ENCODE measurements around the gene NAA16. TPM values are rescaled to one million over a fixed set of nuclear protein-coding genes. Genes with fewer than 3 reads are reported as not detected.

The NAA16 gene
- total and polyA plus RNA-seq, 8 donors, result 6.0 to 114 (median 22.6) TPM

- H3K36me3 ChIP-seq, result no peaks in the 10 kb centered on the region
- 84 to 92% (median 90%) methylated on average over 7 of the region's 7 CpGs for WGBS, 5 donors
- TF ChIP-seq EP300 (IDR thresholded peaks at IDR 0.05) (no peak), POLR2AphosphoS5 (IDR thresholded peaks at IDR 0.05) (no peak), POLR2A (IDR thresholded peaks at IDR 0.05) (no peak)
- TF ChIP-seq, protein P1, sequence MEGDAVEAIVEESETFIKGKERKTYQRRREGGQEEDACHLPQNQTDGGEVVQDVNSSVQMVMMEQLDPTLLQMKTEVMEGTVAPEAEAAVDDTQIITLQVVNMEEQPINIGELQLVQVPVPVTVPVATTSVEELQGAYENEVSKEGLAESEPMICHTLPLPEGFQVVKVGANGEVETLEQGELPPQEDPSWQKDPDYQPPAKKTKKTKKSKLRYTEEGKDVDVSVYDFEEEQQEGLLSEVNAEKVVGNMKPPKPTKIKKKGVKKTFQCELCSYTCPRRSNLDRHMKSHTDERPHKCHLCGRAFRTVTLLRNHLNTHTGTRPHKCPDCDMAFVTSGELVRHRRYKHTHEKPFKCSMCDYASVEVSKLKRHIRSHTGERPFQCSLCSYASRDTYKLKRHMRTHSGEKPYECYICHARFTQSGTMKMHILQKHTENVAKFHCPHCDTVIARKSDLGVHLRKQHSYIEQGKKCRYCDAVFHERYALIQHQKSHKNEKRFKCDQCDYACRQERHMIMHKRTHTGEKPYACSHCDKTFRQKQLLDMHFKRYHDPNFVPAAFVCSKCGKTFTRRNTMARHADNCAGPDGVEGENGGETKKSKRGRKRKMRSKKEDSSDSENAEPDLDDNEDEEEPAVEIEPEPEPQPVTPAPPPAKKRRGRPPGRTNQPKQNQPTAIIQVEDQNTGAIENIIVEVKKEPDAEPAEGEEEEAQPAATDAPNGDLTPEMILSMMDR (IDR thresholded peaks at IDR 0.05), result no peak
Observed at GRCh38 chr13:41291246-41291645, 19.8 kb upstream of the NAA16 start.

GRCh38 chr13:41293272-41293671, 17.8 kb upstream of the NAA16 start:
- DNase-seq, result no peak
- TF ChIP-seq, protein P1 (IDR thresholded peaks at IDR 0.05), result no peak
- TF ChIP-seq EP300 (IDR thresholded peaks at IDR 0.05), result no peak
- TF ChIP-seq POLR2AphosphoS5 (IDR thresholded peaks at IDR 0.05), result no peak
- no peak for TF ChIP-seq POLR2A (IDR thresholded peaks at IDR 0.05)
- intact Hi-C loops (cut with DNase I; ENCODE audit: low total_unique reads), result no loop called here
- H3K9me3 ChIP-seq, result peaks cover 0 to 19% (median 0%) of the 10 kb centered on the region in 4 donors
- no peak overlapping the region for H3K4me3 ChIP-seq
- no peaks in the 10 kb centered on the region for H3K27me3 ChIP-seq
- no peak overlapping the region for H3K27ac ChIP-seq
- 72 to 84% (median 79%) methylated on average over 1 of the region's 1 CpG for WGBS, 5 donors
- no peaks in the 10 kb centered on the region for H3K36me3 ChIP-seq
- H3K4me1 ChIP-seq, result no peaks in the 10 kb centered on the region

More at GRCh38 chr13:41291246-41291645, 19.8 kb upstream of the NAA16 start:
- Histone ChIP-seq H3K4me1 (no peaks in the 10 kb centered on the region), H3K4me3 (no peak overlapping the region), H3K9me3 (peaks cover 0 to 19% (median 0%) of the 10 kb centered on the region in 4 donors), H3K27ac (no peak overlapping the region), H3K27me3 (no peaks in the 10 kb centered on the region)
- intact Hi-C loops (cut with DNase I; ENCODE audit: low total_unique reads), result no loop called here
- no peak for DNase-seq

GRCh38 chr13:41294914-41295313, 16.2 kb upstream of the NAA16 start:
- intact Hi-C loops (cut with DNase I; ENCODE audit: low total_unique reads), result no loop called here
- peaks cover 0 to 19% (median 0%) of the 10 kb centered on the region in 4 donors for H3K9me3 ChIP-seq
- no peak overlapping the region for H3K4me3 ChIP-seq
- no peaks in the 10 kb centered on the region for H3K36me3 ChIP-seq
- TF ChIP-seq, protein P1 (IDR thresholded peaks at IDR 0.05), result no peak
- DNase-seq, result no peak
- no peak overlapping the region for H3K27ac ChIP-seq
- WGBS, 5 donors, result 85 to 100% (median 96%) methylated on average over 1 of the region's 1 CpG
- no peaks in the 10 kb centered on the region for H3K4me1 ChIP-seq
- H3K27me3 ChIP-seq, result no peaks in the 10 kb centered on the region

- intact Hi-C loops (cut with DNase I; ENCODE audit: low total_unique reads), result no loop called here
Observed at GRCh38 chr13:41295973-41296372, 15.1 kb upstream of the NAA16 start.

More at GRCh38 chr13:41295973-41296372, 15.1 kb upstream of the NAA16 start:
- H3K9me3 ChIP-seq, result peaks cover 0 to 19% (median 0%) of the 10 kb centered on the region in 4 donors
- 83 to 100% (median 94%) methylated on average over 1 of the region's 1 CpG for WGBS, 5 donors
- no peak overlapping the region for H3K27ac ChIP-seq
- no peaks in the 10 kb centered on the region for H3K36me3 ChIP-seq
- TF ChIP-seq EP300 (IDR thresholded peaks at IDR 0.05) (no peak), POLR2A (IDR thresholded peaks at IDR 0.05) (no peak), POLR2AphosphoS5 (IDR thresholded peaks at IDR 0.05) (no peak)
- TF ChIP-seq, protein P1 (IDR thresholded peaks at IDR 0.05), result no peak
- no peak overlapping the region for H3K4me3 ChIP-seq
- DNase-seq, result no peak
- H3K27me3 ChIP-seq, result no peaks in the 10 kb centered on the region
- no peaks in the 10 kb centered on the region for H3K4me1 ChIP-seq

All from stomach (tissue), 9 donors.